Amniotic epithelial cell (primary cell): ENCODE measurements around the gene FCF1.

Source experiments
- DNase-seq: peaks from one replicate; pipeline ENCODE4 v3.0.0-alpha.2; 2010; ENCODE audit warnings: low read depth

FCF1 gene

GRCh38 chr14:74765721-74766120 lies 52.8 kb downstream of the FCF1 start:
- DNase-seq, result no peak

GRCh38 chr14:74771399-74771798 lies 58.5 kb downstream of the FCF1 start:
- DNase-seq, result no peak

- no peak for DNase-seq
Observed at GRCh38 chr14:74784634-74785033, 71.7 kb downstream of the FCF1 start.

- no peak for DNase-seq
Observed at GRCh38 chr14:74785056-74785613, 72.2 kb downstream of the FCF1 start.

DNA sequence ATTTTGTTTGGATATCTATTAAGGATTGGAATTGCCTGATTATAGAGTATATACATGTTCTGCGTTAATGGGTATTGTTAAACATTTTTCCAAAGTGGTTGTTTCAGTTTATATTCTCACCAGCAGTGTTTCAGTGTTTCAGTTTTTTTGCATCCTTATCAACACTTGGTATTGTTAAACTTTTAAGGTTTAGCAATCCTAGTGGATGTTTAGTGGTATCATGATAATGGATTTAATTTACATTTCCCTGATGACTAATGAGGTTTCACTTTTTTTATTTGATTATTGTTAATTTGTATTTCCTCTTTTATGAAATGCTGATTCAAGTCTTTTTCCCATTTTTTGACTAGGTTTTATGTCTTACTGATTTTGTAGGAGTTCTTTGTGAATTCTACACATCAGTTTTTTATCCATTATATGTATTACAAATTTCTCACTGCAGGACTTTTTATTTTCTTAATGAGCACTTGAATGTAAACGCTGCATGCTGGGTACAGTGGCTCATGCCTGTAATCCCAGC lies 73.9 kb downstream of the FCF1 start:
- no peak for DNase-seq
